HEK293T (cell line): ENCODE measurements around the gene JAML.

ENCODE experiments used
- BHLHE40 ChIP-seq: fragments of 450-650 bp; IDR thresholded peaks from 2 replicates; pipeline ENCODE4 v1.6.1; 2016; ENCODE audit warnings: mild to moderate bottlenecking, moderate library complexity, borderline replicate concordance
- CTBP1 ChIP-seq: fragments of 450-650 bp; IDR thresholded peaks from 2 replicates; pipeline ENCODE4 v1.6.1; 2016; ENCODE audit warnings: borderline replicate concordance
- ELF4 ChIP-seq: fragments of 450-650 bp; IDR thresholded peaks from 2 replicates; pipeline ENCODE4 v1.6.1; 2017; ENCODE audit warnings: antibody characterized with exemption
- FOXA1 ChIP-seq: fragments of 450-650 bp; IDR thresholded peaks from 2 replicates; pipeline ENCODE4 v1.6.1; 2016; ENCODE audit warnings: mild to moderate bottlenecking
- FOXK2 ChIP-seq: fragments of 450-650 bp; IDR thresholded peaks from 2 replicates; pipeline ENCODE4 v1.6.1; 2016; ENCODE audit warnings: mild to moderate bottlenecking
- FOXM1 ChIP-seq: fragments of 450-650 bp; IDR thresholded peaks from 2 replicates; pipeline ENCODE4 v1.6.1; 2017; ENCODE audit warnings: mild to moderate bottlenecking, borderline replicate concordance
- HDGF ChIP-seq: fragments of 450-650 bp; IDR thresholded peaks from 2 replicates; pipeline ENCODE4 v1.6.1; 2017; ENCODE audit warnings: antibody characterized with exemption, borderline replicate concordance
- L3MBTL2 ChIP-seq: fragments of 450-650 bp; conservative IDR thresholded peaks from 2 replicates; pipeline ENCODE4 v1.6.1; 2016; ENCODE audit warnings: mild to moderate bottlenecking
- NFRKB ChIP-seq: fragments of 450-650 bp; IDR thresholded peaks from 2 replicates; pipeline ENCODE4 v1.6.1; 2016; ENCODE audit warnings: mild to moderate bottlenecking, moderate library complexity
- PKNOX1 ChIP-seq: fragments of 450-650 bp; IDR thresholded peaks from 2 replicates; pipeline ENCODE4 v1.6.1; 2016
- SP1 ChIP-seq: fragments of 450-650 bp; IDR thresholded peaks from 2 replicates; pipeline ENCODE4 v1.6.1; 2017
- SUZ12 ChIP-seq: fragments of 450-650 bp; IDR thresholded peaks from 2 replicates; pipeline ENCODE4 v1.6.1; 2016; ENCODE audit warnings: mild to moderate bottlenecking
- ZNF384 ChIP-seq: fragments of 450-650 bp; IDR thresholded peaks from 2 replicates; pipeline ENCODE4 v1.6.1; 2016

- TF ChIP-seq BHLHE40: no peak
- no peak for TF ChIP-seq SP1
- TF ChIP-seq SUZ12: no peak
- TF ChIP-seq L3MBTL2: no peak
- TF ChIP-seq CTBP1: no peak
- TF ChIP-seq NFRKB: no peak
- no peak for TF ChIP-seq PKNOX1
- TF ChIP-seq ZNF384: no peak
- no peak for TF ChIP-seq FOXM1
- no peak for TF ChIP-seq ELF4
- TF ChIP-seq HDGF: no peak
- TF ChIP-seq FOXK2: no peak
- TF ChIP-seq FOXA1: no peak
Observed at GRCh38 chr11:118221419-118221818, 3.4 kb downstream of the JAML start.
